ENCODE results near the gene RFC5. TPM values are rescaled to one million over a fixed set of nuclear protein-coding genes. Genes with fewer than 3 reads are reported as not detected.

The RFC5 gene
- total RNA-seq = 10.4 and 13.9 TPM in 2 replicates

GRCh38 chr12:118016424-118017264 lies at the start of gene RFC5:
TSS of gene RFC5 (plus strand) at chr12:118016703. CDS start at chr12:118016828, 125 bp downstream.

GRCh38 chr12:117968826-117969659 lies 47.5 kb upstream of the RFC5 start, which contains the start of gene KSR2:
TSS of gene KSR2 (minus strand) at chr12:117968990. CDS start at chr12:117968255, 735 bp downstream.

GRCh38 chr12:118061011-118061872 lies 44.7 kb downstream of the RFC5 start, which contains the start of gene WSB2:
TSS of gene WSB2 (minus strand) at chr12:118061179. CDS start at chr12:118061048, 131 bp downstream.

Other genes starting within 250 kb of the RFC5 start
- gene KSR2, start 47.7 kb upstream of the RFC5 start, total RNA-seq = not detected in 2 replicates
- gene WSB2, start 44.5 kb downstream of the RFC5 start, total RNA-seq = 95.1 and 106 TPM in 2 replicates
- 4.9 and 7.2 TPM in 2 replicates for gene VSIG10, start 87.3 kb downstream of the RFC5 start, total RNA-seq
- gene PEBP1, start 119.4 kb downstream of the RFC5 start, total RNA-seq = 155 and 189 TPM in 2 replicates

Measured in cardiac atrium fibroblast (primary cell).